Measurements from ENCODE around the gene PIN1. TPM values are rescaled to one million over a fixed set of nuclear protein-coding genes. Genes with fewer than 3 reads are reported as not detected.

PIN1 gene
- polyA plus RNA-seq, 1 experiment = 33.6 TPM

GRCh38 chr19:9862938-9863337 is 27.8 kb downstream of the PIN1 start:
- Histone ChIP-seq H3K9me3 (ENCODE audit: control insufficient read depth, insufficient read depth, low read length) (no peaks in the 10 kb centered on the region), H3K27ac (ENCODE audit: low read depth, low read length) (no peak overlapping the region), H3K27me3 (ENCODE audit: control insufficient read depth, insufficient read depth, low read length) (no peaks in the 10 kb centered on the region), H3K4me3 (ENCODE audit: low read depth, low read length) (no peak overlapping the region)
- POLR2A ChIA-PET = no interaction called here
- CTCF ChIA-PET = no interaction called here
- DNase-seq (ENCODE audit: low read depth, low spot score) = no peak
- TF ChIP-seq CTCF (IDR thresholded peaks at IDR 0.05; ENCODE audit: low read depth, low read length) = no peak

- no peak for TF ChIP-seq CTCF (IDR thresholded peaks at IDR 0.05; ENCODE audit: low read depth, low read length)
- CTCF ChIA-PET = interaction anchor here (0.9 kb wide), 1 partner anchor 16 kb away, joined by 3 read pairs; no protein-coding TSS in a partner anchor
- Histone ChIP-seq H3K27me3 (ENCODE audit: control insufficient read depth, insufficient read depth, low read length) (no peaks in the 10 kb centered on the region), H3K9me3 (ENCODE audit: control insufficient read depth, insufficient read depth, low read length) (no peaks in the 10 kb centered on the region), H3K4me3 (ENCODE audit: low read depth, low read length) (no peak overlapping the region), H3K27ac (ENCODE audit: low read depth, low read length) (no peak overlapping the region)
- POLR2A ChIA-PET = no interaction called here
- DNase-seq (ENCODE audit: low read depth, low spot score) = no peak
These were observed 28.6 kb downstream of the PIN1 start for GRCh38 chr19:9863759-9864158.

GRCh38 chr19:9865732-9866501 is 30.8 kb downstream of the PIN1 start:
- Histone ChIP-seq H3K9me3 (ENCODE audit: control insufficient read depth, insufficient read depth, low read length) (no peaks in the 10 kb centered on the region), H3K4me3 (ENCODE audit: low read depth, low read length) (no peak overlapping the region), H3K27ac (ENCODE audit: low read depth, low read length) (no peak overlapping the region), H3K27me3 (ENCODE audit: control insufficient read depth, insufficient read depth, low read length) (no peaks in the 10 kb centered on the region)
- CTCF ChIA-PET = interaction anchor here (0.6 kb wide), 1 partner anchor 45 kb away, joined by 3 read pairs; no protein-coding TSS in a partner anchor
- TF ChIP-seq CTCF (IDR thresholded peaks at IDR 0.05; ENCODE audit: low read depth, low read length) = no peak
- no peak for DNase-seq (ENCODE audit: low read depth, low spot score)
- POLR2A ChIA-PET = no interaction called here

GRCh38 chr19:9868983-9869617 is 34.0 kb downstream of the PIN1 start:
- no peak for DNase-seq (ENCODE audit: low read depth, low spot score)
- ChIA-PET POLR2A (no interaction called here), CTCF (interaction anchor here (0.8 to 1.6 kb wide), 2 partner anchors 9 to 22 kb away, joined by 4 read pairs; no protein-coding TSS in a partner anchor)
- Histone ChIP-seq H3K27ac (ENCODE audit: low read depth, low read length) (no peak overlapping the region), H3K4me3 (ENCODE audit: low read depth, low read length) (no peak overlapping the region), H3K27me3 (ENCODE audit: control insufficient read depth, insufficient read depth, low read length) (no peaks in the 10 kb centered on the region), H3K9me3 (ENCODE audit: control insufficient read depth, insufficient read depth, low read length) (no peaks in the 10 kb centered on the region)
- TF ChIP-seq CTCF (IDR thresholded peaks at IDR 0.05; ENCODE audit: low read depth, low read length) = no peak
